Neuronal stem cell (in vitro differentiated cells): Measurements from ENCODE around the gene KDM6A.

Source experiments
- DNase-seq: peaks from one replicate; pipeline ENCODE4 v3.0.0-alpha.2; 2013; ENCODE audit warnings: low spot score
- H2AFZ ChIP-seq: one replicate; pipeline ENCODE4 v1.6.1; 2013; ENCODE audit warnings: mild to moderate bottlenecking, low read length, inconsistent platforms
- H2AK5ac ChIP-seq: 2 replicates; pipeline ENCODE4 v1.6.1; 2013; ENCODE audit warnings: low read depth, mild to moderate bottlenecking, inconsistent platforms, low read length, moderate library complexity, mixed read lengths
- H2BK120ac ChIP-seq: 2 replicates; pipeline ENCODE4 v1.6.1; 2013; ENCODE audit warnings: low read depth, mild to moderate bottlenecking, inconsistent platforms, low read length, moderate library complexity, mixed read lengths
- H2BK12ac ChIP-seq: one replicate; pipeline ENCODE4 v1.6.1; 2013; ENCODE audit warnings: low read length, inconsistent platforms
- H2BK15ac ChIP-seq: 2 replicates; pipeline ENCODE4 v1.6.1; 2013; ENCODE audit warnings: mild to moderate bottlenecking, low read length, inconsistent platforms, mixed read lengths
- H2BK5ac ChIP-seq: one replicate; pipeline ENCODE4 v1.6.1; 2013; ENCODE audit warnings: inconsistent platforms, mild to moderate bottlenecking, low read length, moderate library complexity
- H3K14ac ChIP-seq: one replicate; pipeline ENCODE4 v1.6.1; 2013; ENCODE audit warnings: low read length, inconsistent platforms
- H3K18ac ChIP-seq: 2 replicates; pipeline ENCODE4 v1.6.1; 2013; ENCODE audit warnings: low read length, inconsistent platforms
- H3K23ac ChIP-seq: 2 replicates; pipeline ENCODE4 v1.6.1; 2013; ENCODE audit warnings: low read depth, mild to moderate bottlenecking, mixed read lengths, low read length, inconsistent platforms; ENCODE audit not compliant: poor library complexity
- H3K27ac ChIP-seq: replicated peaks from 3 replicates; pipeline ENCODE4 v1.5.1; 2013; ENCODE audit warnings: low read length, inconsistent platforms
- H3K27me3 ChIP-seq, 3 experiments: 2 replicates each; pipeline ENCODE4 v1.6.1; 2013; ENCODE audit warnings: low read length in 3 of 3, mild to moderate bottlenecking in 2 of 3, inconsistent platforms in 1 of 3, low read depth in 1 of 3, mixed read lengths in 1 of 3, moderate library complexity in 1 of 3; ENCODE audit not compliant: control insufficient read depth in 3 of 3, insufficient read depth in 3 of 3
- H3K36me3 ChIP-seq, 2 donors: replicated peaks in 1 of 2; 2 replicates each; pipeline ENCODE4 v1.6.1; 2013; ENCODE audit warnings: low read length in 2 of 2; ENCODE audit not compliant: control insufficient read depth in 2 of 2, insufficient read depth in 2 of 2
- H3K4ac ChIP-seq: 2 replicates; pipeline ENCODE4 v1.6.1; 2013; ENCODE audit warnings: inconsistent platforms, mild to moderate bottlenecking, low read length, moderate library complexity
- H3K4me1 ChIP-seq, 2 donors: 1 replicate in 1 of 2; 2 replicates in 1 of 2; pipeline ENCODE4 v1.6.1; 2013; ENCODE audit warnings: low read length in 2 of 2, low read depth in 1 of 2; ENCODE audit not compliant: control insufficient read depth in 2 of 2, insufficient read depth in 1 of 2
- H3K4me2 ChIP-seq: one replicate; pipeline ENCODE4 v1.6.1; 2013; ENCODE audit warnings: mild to moderate bottlenecking, low read length, inconsistent platforms; ENCODE audit not compliant: insufficient read depth, poor library complexity, severe bottlenecking
- H3K4me3 ChIP-seq, 2 donors: 2 replicates each; pipeline ENCODE4 v1.5.1; 2013; ENCODE audit warnings: low read length in 2 of 2, mild to moderate bottlenecking in 2 of 2, inconsistent platforms in 1 of 2, moderate library complexity in 1 of 2
- H3K79me1 ChIP-seq: one replicate; pipeline ENCODE4 v1.6.1; 2013; ENCODE audit warnings: low read depth, mild to moderate bottlenecking, inconsistent platforms, low read length, moderate library complexity
- H3K9ac ChIP-seq: one replicate; pipeline ENCODE4 v1.6.1; 2013; ENCODE audit warnings: mild to moderate bottlenecking, low read depth, low read length, inconsistent platforms; ENCODE audit not compliant: poor library complexity
- H3K9me3 ChIP-seq, 2 donors: replicated peaks in 1 of 2; 2 replicates each; pipeline versions ENCODE3 to v1.6.1; 2013; ENCODE audit warnings: low read length in 2 of 2, mild to moderate bottlenecking in 2 of 2, inconsistent platforms in 1 of 2, low read depth in 1 of 2, mixed read lengths in 1 of 2, moderate library complexity in 1 of 2; ENCODE audit not compliant: control insufficient read depth in 2 of 2, insufficient read depth in 1 of 2
- H4K8ac ChIP-seq: one replicate; pipeline ENCODE4 v1.6.1; 2013; ENCODE audit warnings: low read depth, mild to moderate bottlenecking, inconsistent platforms, low read length, moderate library complexity
- H4K91ac ChIP-seq: one replicate; pipeline ENCODE4 v1.6.1; 2013; ENCODE audit warnings: low read length, low read depth, mild to moderate bottlenecking, inconsistent platforms; ENCODE audit not compliant: poor library complexity
- WGBS, 2 donors: extraction: QIAGEN DNeasy Blood & Tissue Kit; methylation state at CpG; one replicate each; pipeline ENCODE4 v1.1.7; 2013; ENCODE audit warnings: missing lambda C conversion rate in 2 of 2, mixed read lengths in 1 of 2; ENCODE audit not compliant: insufficient read length in 2 of 2, insufficient replicate concordance in 1 of 2; ENCODE audit errors: extremely low coverage in 2 of 2; 5-methylcytosine and 5-hydroxymethylcytosine counted together

KDM6A gene

GRCh38 chrX:45110494-45110893, 237.5 kb downstream of the KDM6A start:
- peaks cover 2 to 45% of the 10 kb centered on the region in 2 donors for H3K36me3 ChIP-seq
- WGBS, 2 donors: no CpG with 5 or more reads among the region's 3 CpGs
- H2BK120ac ChIP-seq: no peak overlapping the region

GRCh38 chrX:45126158-45126557, 253.2 kb downstream of the KDM6A start:
- DNase-seq: no peak
- H2AFZ ChIP-seq: no peak overlapping the region
- H4K8ac ChIP-seq: no peak overlapping the region
- no peak overlapping the region for H2BK12ac ChIP-seq
- H3K18ac ChIP-seq: no peak overlapping the region
- H3K27me3 ChIP-seq: no peaks in the 10 kb centered on the region
- no CpG with 5 or more reads among the region's 1 CpG for WGBS, 2 donors
- no peak overlapping the region for H3K9ac ChIP-seq
- no peak overlapping the region for H3K4ac ChIP-seq
- H2BK5ac ChIP-seq: no peak overlapping the region
- H3K4me2 ChIP-seq: no peak overlapping the region
- no peak overlapping the region for H2BK120ac ChIP-seq
- no peaks in the 10 kb centered on the region for H3K79me1 ChIP-seq
- H3K4me3 ChIP-seq: no peak overlapping the region
- no peak overlapping the region for H2BK15ac ChIP-seq
- H2AK5ac ChIP-seq: no peak overlapping the region
- H3K9me3 ChIP-seq: no peaks in the 10 kb centered on the region
- H3K27ac ChIP-seq: no peak overlapping the region
- no peak overlapping the region for H3K14ac ChIP-seq
- no peak overlapping the region for H4K91ac ChIP-seq
- H3K36me3 ChIP-seq: no peaks in the 10 kb centered on the region
- no peak overlapping the region for H3K23ac ChIP-seq
- no peaks in the 10 kb centered on the region for H3K4me1 ChIP-seq

More at GRCh38 chrX:45110494-45110893, 237.5 kb downstream of the KDM6A start:
- no peak overlapping the region for H3K18ac ChIP-seq
- H3K27me3 ChIP-seq: no peaks in the 10 kb centered on the region
- H3K9ac ChIP-seq: no peak overlapping the region
- H2BK12ac ChIP-seq: no peak overlapping the region
- H4K8ac ChIP-seq: no peak overlapping the region
- H3K23ac ChIP-seq: no peak overlapping the region
- peaks cover 0 to 6% of the 10 kb centered on the region in 2 donors for H3K9me3 ChIP-seq
- H3K4ac ChIP-seq: no peak overlapping the region
- no peaks in the 10 kb centered on the region for H3K4me1 ChIP-seq
- H2BK5ac ChIP-seq: no peak overlapping the region
- DNase-seq: no peak
- H2AFZ ChIP-seq: no peak overlapping the region
- no peak overlapping the region for H2AK5ac ChIP-seq
- H3K4me2 ChIP-seq: no peak overlapping the region
- H2BK15ac ChIP-seq: no peak overlapping the region
- no peak overlapping the region for H3K4me3 ChIP-seq
- H3K79me1 ChIP-seq: no peaks in the 10 kb centered on the region
- H4K91ac ChIP-seq: no peak overlapping the region
- H3K27ac ChIP-seq: no peak overlapping the region
- no peak overlapping the region for H3K14ac ChIP-seq

GRCh38 chrX:45128896-45129454, 256.0 kb downstream of the KDM6A start:
- H3K4me2 ChIP-seq: no peak overlapping the region
- H2AK5ac ChIP-seq: no peak overlapping the region
- H4K91ac ChIP-seq: no peak overlapping the region
- no peak overlapping the region for H3K23ac ChIP-seq
- no peak overlapping the region for H3K18ac ChIP-seq
- no peak overlapping the region for H2BK15ac ChIP-seq
- H3K4me3 ChIP-seq: no peak overlapping the region
- H3K79me1 ChIP-seq: no peaks in the 10 kb centered on the region
- no peak overlapping the region for H3K9ac ChIP-seq
- no peaks in the 10 kb centered on the region for H3K9me3 ChIP-seq
- H3K27ac ChIP-seq: no peak overlapping the region
- WGBS, 2 donors: no CpG with 5 or more reads among the region's 4 CpGs
- H2AFZ ChIP-seq: no peak overlapping the region
- H2BK12ac ChIP-seq: no peak overlapping the region
- no peak overlapping the region for H4K8ac ChIP-seq
- H3K4me1 ChIP-seq: no peaks in the 10 kb centered on the region
- H2BK120ac ChIP-seq: no peak overlapping the region
- no peak for DNase-seq
- H2BK5ac ChIP-seq: no peak overlapping the region
- H3K4ac ChIP-seq: no peak overlapping the region
- no peak overlapping the region for H3K14ac ChIP-seq
- no peaks in the 10 kb centered on the region for H3K27me3 ChIP-seq
- no peaks in the 10 kb centered on the region for H3K36me3 ChIP-seq

GRCh38 chrX:45133465-45133864, 260.5 kb downstream of the KDM6A start:
- WGBS, 2 donors: no CpG with 5 or more reads among the region's 3 CpGs

More at GRCh38 chrX:45133465-45133864, 260.5 kb downstream of the KDM6A start:
- DNase-seq: no peak
- no peaks in the 10 kb centered on the region for H3K4me1 ChIP-seq
- no peak overlapping the region for H2BK5ac ChIP-seq
- H2AK5ac ChIP-seq: no peak overlapping the region
- H3K9me3 ChIP-seq: no peaks in the 10 kb centered on the region
- no peak overlapping the region for H3K18ac ChIP-seq
- no peak overlapping the region for H3K4me3 ChIP-seq
- no peaks in the 10 kb centered on the region for H3K79me1 ChIP-seq
- no peaks in the 10 kb centered on the region for H3K27me3 ChIP-seq
- H3K36me3 ChIP-seq: no peaks in the 10 kb centered on the region
- no peak overlapping the region for H3K14ac ChIP-seq
- H3K9ac ChIP-seq: no peak overlapping the region
- no peak overlapping the region for H2BK120ac ChIP-seq
- H3K4me2 ChIP-seq: no peak overlapping the region
- no peak overlapping the region for H4K8ac ChIP-seq
- H2AFZ ChIP-seq: no peak overlapping the region
- no peak overlapping the region for H2BK12ac ChIP-seq
- H4K91ac ChIP-seq: no peak overlapping the region
- no peak overlapping the region for H3K27ac ChIP-seq
- H3K4ac ChIP-seq: no peak overlapping the region
- no peak overlapping the region for H2BK15ac ChIP-seq
- H3K23ac ChIP-seq: no peak overlapping the region
